Stimulated activated CD8-positive, alpha-beta memory T cell treated with anti-CD3 and anti-CD28 coated beads, Interleukin-12 subunit alpha, Interleukin-12 subunit beta, amount 100 ng/mL, for 1 hour (primary cell): ENCODE measurements around the gene TBL3.
"Not testable (repeated sequence)": the region's sequence is repeated elsewhere in the genome, so short reads cannot be mapped to it uniquely, and the experiment has no call there.

Experiments used
- DNase-seq: peaks from one replicate; pipeline ENCODE4 v3.0.0-alpha.2; 2020; ENCODE audit warnings: low read depth

Gene TBL3

DNA sequence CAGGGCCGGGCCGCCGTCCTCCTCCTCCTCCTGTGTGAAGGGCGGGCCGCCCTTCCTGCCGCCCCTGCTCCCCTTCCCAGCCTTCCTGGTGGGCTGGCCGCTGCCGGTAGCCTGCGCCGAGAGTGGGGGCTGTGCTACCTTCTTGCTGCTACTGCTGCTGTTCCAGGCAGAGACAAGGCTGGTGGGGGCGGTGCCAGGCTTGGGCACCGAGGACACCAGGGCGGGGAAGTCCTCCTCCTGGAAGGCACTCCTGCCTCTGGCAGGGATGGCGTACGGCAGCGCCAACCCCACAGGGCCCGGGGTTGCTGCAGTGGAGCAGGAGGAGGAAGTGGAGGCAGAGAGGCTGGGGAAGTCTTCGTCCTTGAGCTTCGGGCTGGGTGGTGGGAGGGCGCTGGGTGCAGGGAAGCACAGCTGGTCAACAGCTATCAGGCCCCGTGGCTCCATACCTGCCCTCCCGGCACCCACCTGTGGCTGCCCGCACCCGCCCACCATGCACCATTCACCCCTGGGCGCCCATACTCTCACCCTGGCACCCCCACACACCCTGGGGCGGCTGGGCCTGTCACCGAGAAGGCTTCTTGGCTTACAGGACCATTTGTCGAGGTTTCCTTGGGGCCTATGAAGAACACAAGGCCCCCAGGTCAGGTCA, 28.1 kb downstream of the TBL3 start:
- no peak for DNase-seq

DNA sequence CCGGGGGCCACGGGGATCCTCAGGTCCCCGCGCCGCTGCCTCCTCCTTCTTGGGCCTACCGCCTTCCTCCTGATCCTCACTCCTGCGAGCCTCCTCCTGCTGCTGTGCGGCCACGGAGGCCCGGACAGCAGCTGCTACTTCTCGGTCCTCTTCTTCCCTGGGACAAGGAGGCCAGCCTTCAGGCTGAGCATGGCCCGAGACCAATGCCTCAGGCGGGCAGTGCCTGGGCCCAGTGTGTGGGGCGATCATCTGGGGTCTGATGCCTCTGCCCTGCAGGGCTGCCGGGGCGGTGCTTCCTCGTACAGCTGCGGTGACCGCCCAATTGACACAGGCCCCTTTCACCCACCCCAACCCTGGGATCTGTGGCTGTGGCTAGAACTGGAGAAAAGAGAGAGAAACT, 29.2 kb downstream of the TBL3 start:
- DNase-seq = no peak

- no peak for DNase-seq
These were observed 29.9 kb downstream of the TBL3 start for GRCh38 chr16:2001456-2002355.

DNA sequence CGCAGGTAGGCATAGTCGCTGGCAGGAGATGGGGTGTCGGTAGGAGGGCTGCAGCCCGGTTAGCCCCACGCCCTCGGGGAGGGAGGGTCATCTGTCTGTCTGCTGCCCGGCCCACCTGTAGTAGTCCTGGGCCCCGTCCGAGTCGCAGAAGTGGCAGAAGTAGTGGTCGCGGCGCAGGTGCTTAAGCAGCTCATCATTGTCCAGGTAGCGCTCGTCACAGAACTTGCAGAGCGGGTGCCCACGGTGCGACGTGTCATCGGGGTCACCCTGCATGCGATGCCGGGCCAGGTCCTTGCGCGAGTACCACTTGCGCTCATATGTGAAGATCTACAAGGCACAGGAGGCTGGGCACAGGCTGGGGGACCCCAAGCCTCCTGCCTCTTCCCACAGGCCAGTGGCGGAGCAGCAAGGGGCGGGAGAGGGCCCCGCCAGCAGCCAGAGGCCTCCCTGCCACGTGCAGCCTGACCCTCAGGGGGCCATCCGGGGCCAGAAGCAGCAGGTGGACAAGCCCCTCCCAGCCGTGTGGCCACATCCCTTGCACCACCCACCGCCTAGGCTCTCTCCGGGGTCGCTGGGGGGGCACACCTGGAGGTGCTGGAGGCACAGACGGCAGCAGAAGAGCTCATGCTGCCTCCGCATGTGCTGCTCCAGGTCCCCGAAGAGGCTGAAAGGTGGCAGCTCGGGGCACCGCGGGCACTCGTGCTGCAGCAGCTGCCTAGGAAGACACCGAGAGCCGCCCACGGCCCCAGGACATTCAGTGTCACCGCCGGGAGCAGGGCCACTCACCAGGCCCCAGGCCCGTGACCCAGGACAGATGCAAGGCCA, 30.8 kb downstream of the TBL3 start:
- DNase-seq = no peak

GRCh38 chr16:2003231-2003826, 31.5 kb downstream of the TBL3 start:
- no peak for DNase-seq

DNA sequence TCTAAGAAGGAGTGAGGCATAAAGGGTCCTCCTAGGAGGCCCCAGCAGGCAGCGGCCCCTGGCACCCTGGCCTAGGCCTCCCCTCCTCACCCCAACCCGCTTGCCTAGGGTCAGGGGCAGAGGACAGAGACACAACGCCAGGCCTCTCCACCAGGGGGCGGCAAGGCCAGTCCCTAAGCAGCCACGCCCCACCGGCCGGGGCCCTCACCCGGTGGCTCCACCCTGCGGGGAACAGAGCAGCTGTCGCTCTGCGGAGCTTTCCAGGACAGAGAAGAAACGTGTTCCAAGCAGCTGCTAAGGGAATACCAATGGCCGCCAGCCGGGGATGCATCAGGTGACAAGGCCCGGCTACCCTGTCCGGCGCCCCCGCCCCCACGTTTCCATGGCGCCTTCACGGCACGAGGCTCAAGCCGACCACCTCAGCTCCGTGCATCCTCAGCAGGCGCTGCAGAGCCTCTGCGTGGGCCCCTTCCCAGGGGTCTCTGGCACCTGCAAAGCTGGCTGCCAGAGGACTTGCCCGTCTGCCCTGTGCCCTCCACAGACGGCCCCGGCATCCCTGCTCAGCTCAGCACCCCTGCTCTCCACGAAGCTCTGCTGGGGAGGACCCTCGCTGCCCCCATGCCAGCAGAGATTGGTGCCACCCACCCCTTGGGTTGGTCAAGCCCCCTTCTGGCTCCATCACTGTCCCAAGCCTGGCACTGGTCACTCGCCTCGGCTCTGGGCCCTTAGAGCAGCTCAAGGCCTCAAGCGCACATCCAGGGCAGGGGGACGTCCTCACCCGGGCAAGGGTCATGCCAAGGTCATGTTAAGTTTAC, 32.2 kb downstream of the TBL3 start:
- peak; percentile 69 for DNase-seq

DNA sequence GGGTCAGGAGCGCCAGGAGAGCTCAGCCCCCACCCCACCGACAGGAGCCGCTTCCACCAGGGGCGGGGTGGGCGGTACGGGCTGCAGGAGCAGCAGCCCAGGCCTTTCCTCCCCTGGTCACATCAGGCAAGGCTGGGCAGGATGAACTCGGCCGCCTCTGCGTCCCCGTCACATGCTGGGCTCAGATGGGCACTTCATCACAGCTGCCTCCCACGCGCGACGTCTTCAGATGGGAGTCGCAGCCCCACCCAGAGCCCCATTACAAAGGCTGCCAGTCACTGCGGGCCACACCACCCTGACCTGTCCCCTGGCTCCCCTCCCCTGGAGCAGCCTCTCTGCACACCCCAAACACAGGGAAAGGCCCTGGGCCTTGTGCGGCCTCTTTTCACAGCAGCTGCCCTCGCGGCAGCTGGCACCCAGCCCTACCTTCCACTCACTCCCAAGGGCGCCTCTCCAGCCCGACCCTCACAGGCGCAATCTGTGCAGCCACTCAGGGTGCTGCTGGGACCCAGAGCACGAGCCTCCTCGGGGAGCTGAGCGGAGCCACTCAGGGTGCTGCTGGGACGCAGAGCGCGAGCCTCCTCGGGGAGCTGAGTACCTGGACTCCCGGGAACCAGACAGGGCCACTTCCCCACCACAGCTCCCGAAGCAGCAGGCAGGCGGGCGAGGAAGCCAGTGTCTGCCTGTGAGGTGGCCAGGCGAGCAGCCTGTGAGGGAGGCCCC, 33.1 kb downstream of the TBL3 start:
- DNase-seq = no peak

DNA sequence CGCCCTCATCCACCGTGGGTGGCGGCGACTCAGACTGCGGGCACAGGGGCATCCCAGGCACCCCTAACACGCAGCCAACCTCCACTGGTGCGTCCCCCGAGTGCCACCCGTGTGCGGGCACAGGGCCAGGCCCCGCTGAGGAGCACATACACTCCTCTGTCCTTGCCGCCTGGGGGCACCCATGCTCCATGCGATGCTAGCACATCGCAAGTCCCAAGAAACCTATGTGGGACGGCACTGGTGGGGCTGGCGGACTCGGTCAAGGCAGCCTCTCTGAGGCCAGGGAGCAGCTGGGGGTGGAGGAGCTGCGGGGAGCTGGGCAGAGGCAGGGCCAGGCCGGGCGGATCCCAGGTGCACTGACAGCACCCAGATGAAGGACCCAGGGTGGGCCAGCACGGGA, 33.8 kb downstream of the TBL3 start:
- no peak for DNase-seq

DNA sequence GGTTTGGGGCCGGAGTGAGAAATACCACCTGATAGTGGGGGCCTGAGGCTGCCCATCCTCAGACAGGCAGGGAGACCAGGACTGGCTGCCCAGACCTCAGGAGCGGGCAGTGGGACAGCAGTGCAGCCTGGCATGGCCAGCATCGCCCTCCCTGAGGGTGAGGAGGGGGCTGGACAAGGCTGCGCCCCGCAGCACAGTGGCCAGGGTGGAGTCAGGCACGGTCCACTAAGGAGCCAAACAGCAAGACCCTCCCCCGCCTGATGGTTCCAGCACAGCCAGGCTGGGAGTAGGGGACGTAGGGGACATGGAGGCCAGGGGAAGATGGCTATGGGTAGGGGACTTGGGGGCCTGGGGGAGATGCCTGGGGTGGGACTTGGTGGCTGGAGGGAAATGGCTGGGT, 34.5 kb downstream of the TBL3 start:
- no peak for DNase-seq

GRCh38 chr16:2007081-2007836, 35.4 kb downstream of the TBL3 start:
- no peak for DNase-seq

DNA sequence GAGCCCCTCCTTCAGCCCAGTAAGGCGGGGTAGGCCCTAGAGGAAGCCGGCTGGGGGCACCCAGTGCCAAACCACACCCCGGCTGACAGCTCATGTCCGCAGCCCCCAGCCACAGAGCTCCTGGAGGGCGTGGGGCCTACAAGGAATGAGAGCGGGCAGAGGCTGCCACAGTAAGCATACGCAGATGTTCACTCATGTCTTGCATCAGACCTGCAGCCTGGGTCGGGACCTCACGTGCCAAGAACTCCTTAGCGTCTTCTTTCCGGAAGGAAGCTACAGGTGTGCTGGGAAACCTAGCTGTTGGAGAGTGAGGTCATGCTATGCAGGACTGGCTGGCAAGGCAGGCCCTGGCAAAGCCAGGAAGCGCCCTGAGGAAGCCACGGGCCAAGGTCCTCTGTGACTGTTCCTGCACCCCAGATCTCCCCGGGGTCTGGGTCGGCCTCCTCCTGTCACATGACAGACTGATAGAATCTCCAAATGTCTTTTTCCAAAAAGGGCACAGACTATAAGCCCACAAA, 36.2 kb downstream of the TBL3 start:
- no peak for DNase-seq

DNA sequence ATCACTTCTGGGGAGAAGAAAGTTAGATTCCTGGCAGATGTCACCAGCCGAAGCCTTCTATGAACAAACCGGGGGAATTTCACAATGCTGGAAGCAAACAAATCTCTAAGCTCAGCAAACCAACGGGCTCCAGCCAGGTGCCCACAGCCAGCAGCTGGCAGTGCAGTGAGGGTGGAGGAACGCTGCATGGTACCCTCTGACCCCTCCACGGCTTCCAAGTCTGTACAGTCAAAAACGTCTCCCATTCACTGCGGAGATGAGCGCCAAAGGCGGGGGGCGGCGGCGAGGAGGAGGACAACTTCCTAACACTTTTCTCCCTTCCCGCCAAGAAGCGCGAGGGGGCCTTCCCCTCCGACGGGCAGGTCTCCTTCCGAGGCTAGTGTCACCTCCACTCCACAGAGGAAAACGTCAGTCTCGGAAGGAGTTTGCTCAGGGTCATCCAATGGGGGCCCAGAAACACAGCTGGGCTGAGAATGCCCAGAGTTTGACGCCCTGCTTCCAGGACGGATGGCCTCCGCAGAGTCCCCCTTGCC, 36.8 kb downstream of the TBL3 start:
- no peak for DNase-seq

GRCh38 chr16:2009164-2009711, 37.4 kb downstream of the TBL3 start:
- no peak for DNase-seq

GRCh38 chr16:2009791-2010510, 38.1 kb downstream of the TBL3 start, which contains the start of gene ZNF598:
Gene ZNF598, minus strand, starts transcription at chr16:2009821.
- peak; percentile 64 for DNase-seq

GRCh38 chr16:2011726-2012125, 39.9 kb downstream of the TBL3 start:
- not testable (repeated sequence) for DNase-seq

DNA sequence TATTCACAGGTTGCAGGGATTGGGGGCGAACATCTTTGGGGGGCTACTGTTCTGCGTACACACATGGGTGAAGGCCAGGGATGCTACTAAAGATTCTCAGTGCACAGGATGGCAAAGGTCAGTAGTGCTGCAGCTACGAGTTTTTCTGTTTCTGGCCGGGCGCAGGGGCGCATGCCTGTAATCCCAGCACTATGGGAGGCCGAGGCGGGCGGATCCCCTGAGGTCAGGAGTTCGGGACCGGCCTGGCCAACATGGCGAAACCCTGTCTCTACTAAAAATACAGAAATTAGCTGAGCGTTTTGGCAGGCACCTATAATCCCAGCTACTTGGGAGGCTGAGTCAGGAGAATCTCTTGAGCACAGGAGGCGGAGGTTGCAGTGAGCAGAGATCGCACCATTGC, 41.7 kb downstream of the TBL3 start:
- DNase-seq = no peak

- DNase-seq = no peak
These were observed 43.5 kb downstream of the TBL3 start for GRCh38 chr16:2015117-2015946.

GRCh38 chr16:2015947-2016208, 44.0 kb downstream of the TBL3 start:
- no peak for DNase-seq
